HG03045 (cell line): Measurements from ENCODE around the gene KRT6A.

Source experiments
- ATAC-seq: cut with Tn5 transposase; IDR thresholded peaks from one replicate; pipeline ENCODE4 v1.9.1; 2021; ENCODE audit warnings: mild to moderate bottlenecking, moderate library complexity; ENCODE audit not compliant: unreplicated experiment

KRT6A gene

DNA sequence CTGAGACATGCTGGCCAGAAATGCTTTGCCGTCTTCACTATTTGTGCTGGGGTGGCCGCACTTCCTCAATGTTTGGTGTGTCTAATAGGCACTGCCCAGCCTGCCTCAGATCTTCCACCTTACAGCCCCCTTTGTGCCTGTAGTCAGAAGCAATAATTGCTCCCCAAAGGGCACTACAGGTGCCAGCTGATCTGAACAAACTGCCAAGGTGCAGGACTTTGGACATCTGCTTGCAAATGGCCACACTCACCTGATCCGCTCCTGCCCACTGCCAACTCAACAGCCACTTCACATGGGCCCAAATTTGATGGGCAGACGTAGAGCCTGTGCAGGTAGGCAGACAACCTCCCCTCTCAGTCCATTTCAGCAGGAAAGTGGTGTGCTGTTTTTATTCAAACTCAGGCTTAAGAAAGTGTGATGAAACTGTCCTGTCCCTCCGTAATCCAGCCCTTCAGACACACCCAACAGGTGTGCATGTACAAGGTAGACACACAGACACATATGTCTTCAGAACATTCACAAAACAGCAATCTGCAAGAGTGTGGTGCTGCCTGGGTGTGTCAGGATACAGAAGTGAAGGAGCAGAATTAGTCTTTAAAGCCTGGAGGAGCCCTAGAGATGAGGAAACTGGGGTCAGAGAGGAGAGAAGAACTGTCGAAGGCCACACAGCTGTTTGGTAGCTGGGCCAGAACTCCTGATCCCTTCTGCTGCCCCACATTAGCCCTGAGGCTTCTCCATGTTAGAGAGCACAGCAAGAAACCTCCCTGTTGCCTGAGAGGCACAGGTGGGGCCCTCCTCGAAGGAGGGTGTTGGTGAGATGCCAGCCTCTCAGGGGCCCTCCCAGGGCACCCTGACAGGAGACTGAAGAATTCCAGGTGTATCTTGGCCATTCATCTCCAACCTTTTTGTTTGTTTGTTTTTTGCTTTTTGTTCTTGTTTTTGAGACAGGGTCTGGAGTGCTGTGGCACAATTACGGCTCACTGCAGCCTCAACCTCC is 54.5 kb downstream of the KRT6A start:
- no peak for ATAC-seq

DNA sequence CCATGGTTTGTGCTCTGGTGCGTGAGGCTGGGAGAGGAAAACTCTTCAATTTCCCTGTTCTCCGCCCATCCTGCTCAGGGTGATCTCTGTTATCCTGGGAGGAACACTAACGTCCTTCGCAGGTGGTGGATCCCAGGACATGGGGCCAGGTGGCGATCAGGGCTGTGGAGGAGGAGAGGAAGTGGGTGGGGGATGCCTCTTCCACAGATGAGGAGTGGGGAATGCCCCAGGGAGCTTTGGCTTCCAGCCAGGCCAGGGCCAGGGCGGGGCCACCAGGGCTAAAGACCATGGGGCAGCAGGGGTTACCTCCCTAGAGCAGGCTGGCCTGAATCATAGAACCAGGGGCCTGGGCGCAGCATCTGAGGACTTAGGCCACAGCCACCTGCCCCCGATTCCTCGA is 55.5 kb downstream of the KRT6A start:
- ATAC-seq: no peak
